ENCODE results near the gene RPA3.
"Not testable (repeated sequence)": the region's sequence is repeated elsewhere in the genome, so short reads cannot be mapped to it uniquely, and the experiment has no call there.

Gene RPA3

DNA sequence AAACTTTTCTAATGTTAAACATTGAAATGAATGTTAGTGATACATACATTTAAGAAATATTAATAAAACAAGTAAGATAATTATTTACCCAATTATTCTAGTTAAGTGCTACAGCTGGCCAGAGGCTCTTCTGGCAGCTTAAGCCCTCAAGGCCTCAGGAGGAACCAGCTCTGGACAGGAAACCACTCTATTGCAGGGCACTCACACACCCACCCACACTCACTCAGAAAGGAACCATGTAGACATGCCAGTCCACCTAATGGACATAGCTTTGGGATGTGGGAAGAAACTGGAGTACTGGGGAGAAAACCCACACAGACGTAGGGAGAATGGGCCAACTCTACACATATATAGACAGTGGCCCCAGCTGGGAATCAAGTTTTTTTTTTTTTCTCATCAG lies 49.7 kb downstream of the RPA3 start:
- no peak overlapping the region for H3K4me3 ChIP-seq (ENCODE audit: control insufficient read depth, low read depth, low read length)
- TF ChIP-seq, protein P1, sequence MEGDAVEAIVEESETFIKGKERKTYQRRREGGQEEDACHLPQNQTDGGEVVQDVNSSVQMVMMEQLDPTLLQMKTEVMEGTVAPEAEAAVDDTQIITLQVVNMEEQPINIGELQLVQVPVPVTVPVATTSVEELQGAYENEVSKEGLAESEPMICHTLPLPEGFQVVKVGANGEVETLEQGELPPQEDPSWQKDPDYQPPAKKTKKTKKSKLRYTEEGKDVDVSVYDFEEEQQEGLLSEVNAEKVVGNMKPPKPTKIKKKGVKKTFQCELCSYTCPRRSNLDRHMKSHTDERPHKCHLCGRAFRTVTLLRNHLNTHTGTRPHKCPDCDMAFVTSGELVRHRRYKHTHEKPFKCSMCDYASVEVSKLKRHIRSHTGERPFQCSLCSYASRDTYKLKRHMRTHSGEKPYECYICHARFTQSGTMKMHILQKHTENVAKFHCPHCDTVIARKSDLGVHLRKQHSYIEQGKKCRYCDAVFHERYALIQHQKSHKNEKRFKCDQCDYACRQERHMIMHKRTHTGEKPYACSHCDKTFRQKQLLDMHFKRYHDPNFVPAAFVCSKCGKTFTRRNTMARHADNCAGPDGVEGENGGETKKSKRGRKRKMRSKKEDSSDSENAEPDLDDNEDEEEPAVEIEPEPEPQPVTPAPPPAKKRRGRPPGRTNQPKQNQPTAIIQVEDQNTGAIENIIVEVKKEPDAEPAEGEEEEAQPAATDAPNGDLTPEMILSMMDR (conservative IDR thresholded peaks at IDR 0.05; ENCODE audit: control insufficient read depth, insufficient read depth, low read depth, low read length) = no peak
- no peak for DNase-seq (ENCODE audit: low read depth)

DNA sequence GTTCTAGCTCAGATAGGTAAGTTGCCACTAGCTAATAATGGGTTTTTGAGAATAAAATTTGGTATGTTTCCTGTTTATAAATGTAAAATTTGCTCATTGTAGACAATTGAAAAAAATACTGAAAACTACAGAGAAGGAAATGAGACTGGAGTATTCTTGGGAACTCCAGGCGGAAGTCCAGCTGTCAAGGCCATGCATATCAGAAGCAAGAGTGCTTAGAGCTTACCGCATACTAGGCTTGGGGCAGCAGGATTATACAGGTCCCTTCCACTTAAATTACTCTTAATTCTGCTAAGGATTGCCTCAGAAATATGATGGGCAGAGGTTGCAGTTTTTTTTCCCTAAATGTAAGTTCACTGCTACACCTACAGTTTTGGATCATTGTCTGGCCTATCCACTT lies 51.2 kb downstream of the RPA3 start:
- no peak for DNase-seq (ENCODE audit: low read depth)
- TF ChIP-seq, protein P1 (conservative IDR thresholded peaks at IDR 0.05; ENCODE audit: control insufficient read depth, insufficient read depth, low read depth, low read length) = no peak
- no peak overlapping the region for H3K4me3 ChIP-seq (ENCODE audit: control insufficient read depth, low read depth, low read length)

DNA sequence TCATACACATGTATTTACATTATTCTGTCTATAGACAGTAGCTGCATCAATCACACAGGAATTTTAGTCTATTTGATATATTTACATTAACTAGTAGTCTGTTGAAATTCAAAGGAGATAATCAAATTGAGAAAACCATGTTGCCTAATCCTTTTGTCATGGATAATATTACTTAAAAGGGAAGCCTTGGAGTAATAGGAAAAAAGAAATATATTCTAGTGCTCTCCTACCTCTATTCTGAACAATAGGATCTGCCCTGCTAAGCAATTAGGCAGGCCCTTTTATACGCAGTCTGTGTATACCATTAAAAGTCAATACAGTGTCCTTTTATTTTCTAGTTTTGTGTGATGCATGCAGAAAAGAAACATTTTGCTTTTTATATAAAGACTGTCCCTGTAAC lies 53.4 kb downstream of the RPA3 start:
- TF ChIP-seq, protein P1 (conservative IDR thresholded peaks at IDR 0.05; ENCODE audit: control insufficient read depth, insufficient read depth, low read depth, low read length) = no peak
- no peak overlapping the region for H3K4me3 ChIP-seq (ENCODE audit: control insufficient read depth, low read depth, low read length)
- no peak for DNase-seq (ENCODE audit: low read depth)

DNA sequence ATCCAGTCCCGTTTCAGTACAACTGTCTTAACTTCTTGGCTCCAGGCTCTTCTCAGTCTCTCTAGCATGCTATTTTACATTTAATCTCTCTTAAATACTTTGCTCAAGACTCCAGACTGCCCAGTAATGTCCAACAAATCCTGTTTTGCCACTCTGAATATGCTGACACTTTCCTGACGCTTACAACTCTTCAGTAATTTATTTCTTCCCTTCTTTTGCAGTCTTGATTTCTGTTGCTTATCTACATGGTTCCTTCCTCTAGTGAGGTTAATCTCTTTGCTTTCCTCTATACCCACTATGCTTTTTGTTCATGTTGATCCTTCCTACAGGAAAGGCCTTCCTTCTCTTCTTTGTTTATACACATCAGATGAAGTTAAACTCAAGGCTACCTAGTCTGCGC lies 54.1 kb downstream of the RPA3 start:
- no peak for DNase-seq (ENCODE audit: low read depth)
- H3K4me3 ChIP-seq (ENCODE audit: control insufficient read depth, low read depth, low read length) = no peak overlapping the region
- TF ChIP-seq, protein P1 (conservative IDR thresholded peaks at IDR 0.05; ENCODE audit: control insufficient read depth, insufficient read depth, low read depth, low read length) = no peak

DNA sequence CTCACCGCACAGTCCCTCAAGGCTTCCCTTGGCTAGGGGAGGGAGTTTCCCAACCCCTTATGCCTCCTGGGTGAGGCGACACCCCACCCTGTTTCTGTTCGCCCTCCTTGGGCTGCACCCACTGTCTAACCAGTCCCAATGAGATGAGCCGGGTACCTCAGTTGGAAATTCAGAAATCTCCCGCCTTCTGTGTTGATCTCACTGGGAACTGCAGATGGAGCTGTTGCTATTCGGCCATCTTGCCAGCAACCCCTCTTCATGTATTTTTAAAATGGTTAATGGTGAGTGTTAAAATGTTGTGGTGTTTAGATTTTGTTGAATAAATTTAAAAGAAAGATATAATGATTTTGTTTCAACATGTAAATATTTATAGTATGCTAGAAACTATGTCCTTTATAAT lies 55.9 kb downstream of the RPA3 start:
- TF ChIP-seq, protein P1 (conservative IDR thresholded peaks at IDR 0.05; ENCODE audit: control insufficient read depth, insufficient read depth, low read depth, low read length) = peak; percentile 39
- no peak overlapping the region for H3K4me3 ChIP-seq (ENCODE audit: control insufficient read depth, low read depth, low read length)
- DNase-seq (ENCODE audit: low read depth) = peak; percentile 22

DNA sequence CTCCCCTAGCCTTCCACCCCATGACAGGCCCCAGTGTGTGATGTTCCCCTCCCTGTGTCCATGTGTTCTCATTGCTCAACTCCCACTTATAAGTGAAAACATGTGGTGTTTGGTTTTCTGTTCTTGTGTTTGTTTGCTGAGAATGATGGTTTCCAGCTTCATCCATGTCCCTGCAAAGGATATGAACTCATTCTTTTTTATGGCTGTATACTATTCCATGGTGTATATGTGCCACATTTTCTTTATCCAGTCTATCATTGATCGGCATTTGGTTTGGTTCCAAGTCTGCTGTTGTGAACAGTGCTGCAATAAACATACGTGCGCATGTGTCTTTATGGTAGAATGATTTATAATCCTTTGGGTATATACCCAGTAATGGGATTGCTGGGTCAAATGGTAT lies 61.9 kb downstream of the RPA3 start:
- DNase-seq (ENCODE audit: low read depth); H3K4me3 ChIP-seq (ENCODE audit: control insufficient read depth, low read depth, low read length): not testable (repeated sequence)

DNA sequence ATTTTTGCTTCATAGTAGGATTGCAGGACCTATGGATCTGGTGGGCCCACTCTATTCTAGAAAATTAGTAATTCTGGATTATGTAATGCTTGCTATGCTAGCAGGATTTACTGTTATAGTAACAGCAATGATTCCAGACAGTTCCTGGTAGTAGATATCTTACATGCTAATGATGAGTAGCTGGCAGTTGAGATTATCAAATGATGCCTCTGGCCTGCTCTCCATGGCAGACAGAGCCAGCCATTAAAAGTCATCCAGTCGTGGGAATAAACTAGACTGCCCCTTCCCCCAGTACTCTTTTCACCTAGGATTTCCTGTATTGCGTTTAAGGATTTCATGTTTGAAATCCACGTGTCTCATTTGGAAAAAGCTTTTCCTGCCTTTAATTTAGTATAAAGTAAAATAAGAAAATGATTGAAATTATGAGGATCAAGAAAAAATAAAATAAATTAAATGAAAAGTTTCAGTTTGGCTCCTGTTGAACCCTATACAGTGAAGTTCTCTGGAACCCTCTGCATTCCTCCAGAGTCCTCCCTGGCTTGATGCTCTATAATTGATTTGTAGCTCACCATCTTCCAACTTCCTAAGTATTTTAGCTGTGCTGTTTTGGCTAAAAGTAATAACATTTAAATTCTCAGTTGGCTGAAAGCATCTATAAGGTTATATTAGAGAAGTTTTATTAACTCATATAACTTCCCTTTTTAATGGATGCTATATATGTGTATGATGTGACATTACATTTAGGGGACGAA lies 63.3 kb downstream of the RPA3 start:
- no peak for DNase-seq (ENCODE audit: low read depth)
- H3K4me3 ChIP-seq (ENCODE audit: control insufficient read depth, low read depth, low read length) = no peak overlapping the region
- TF ChIP-seq, protein P1 (conservative IDR thresholded peaks at IDR 0.05; ENCODE audit: control insufficient read depth, insufficient read depth, low read depth, low read length) = no peak

All from fibroblast of mammary gland (primary cell).